Duodenal mucosa (tissue), 2 donors: ENCODE results near the gene PINK1.

Experiments used
- H3K27ac ChIP-seq: one replicate; pipeline ENCODE4 v1.7.0; 2013; ENCODE audit warnings: low read depth, low read length
- H3K27me3 ChIP-seq, 2 donors: one replicate each; pipeline ENCODE4 v1.7.0; 2013; ENCODE audit warnings: low read length in 2 of 2, control low read depth in 1 of 2; ENCODE audit not compliant: insufficient read depth in 2 of 2, control insufficient read depth in 1 of 2
- H3K36me3 ChIP-seq, 2 donors: one replicate each; pipeline ENCODE4 v1.7.0; 2013; ENCODE audit warnings: low read length in 2 of 2, control low read depth in 1 of 2; ENCODE audit not compliant: insufficient read depth in 2 of 2, control insufficient read depth in 1 of 2
- H3K4me1 ChIP-seq, 2 donors: one replicate each; pipeline ENCODE4 v1.7.0; 2013; ENCODE audit warnings: low read length in 2 of 2, control low read depth in 1 of 2; ENCODE audit not compliant: insufficient read depth in 2 of 2, control insufficient read depth in 1 of 2
- H3K4me3 ChIP-seq, 2 donors: one replicate each; pipeline ENCODE4 v1.7.0; 2013; ENCODE audit warnings: low read length in 2 of 2, low read depth in 1 of 2
- H3K9ac ChIP-seq, 2 donors: one replicate each; pipeline ENCODE4 v1.7.0; 2013; ENCODE audit warnings: low read length in 2 of 2, low read depth in 1 of 2
- H3K9me3 ChIP-seq, 2 donors: one replicate each; pipeline ENCODE4 v1.7.0; 2013; ENCODE audit warnings: low read length in 2 of 2, control low read depth in 1 of 2; ENCODE audit not compliant: control insufficient read depth in 1 of 2

Gene PINK1

DNA sequence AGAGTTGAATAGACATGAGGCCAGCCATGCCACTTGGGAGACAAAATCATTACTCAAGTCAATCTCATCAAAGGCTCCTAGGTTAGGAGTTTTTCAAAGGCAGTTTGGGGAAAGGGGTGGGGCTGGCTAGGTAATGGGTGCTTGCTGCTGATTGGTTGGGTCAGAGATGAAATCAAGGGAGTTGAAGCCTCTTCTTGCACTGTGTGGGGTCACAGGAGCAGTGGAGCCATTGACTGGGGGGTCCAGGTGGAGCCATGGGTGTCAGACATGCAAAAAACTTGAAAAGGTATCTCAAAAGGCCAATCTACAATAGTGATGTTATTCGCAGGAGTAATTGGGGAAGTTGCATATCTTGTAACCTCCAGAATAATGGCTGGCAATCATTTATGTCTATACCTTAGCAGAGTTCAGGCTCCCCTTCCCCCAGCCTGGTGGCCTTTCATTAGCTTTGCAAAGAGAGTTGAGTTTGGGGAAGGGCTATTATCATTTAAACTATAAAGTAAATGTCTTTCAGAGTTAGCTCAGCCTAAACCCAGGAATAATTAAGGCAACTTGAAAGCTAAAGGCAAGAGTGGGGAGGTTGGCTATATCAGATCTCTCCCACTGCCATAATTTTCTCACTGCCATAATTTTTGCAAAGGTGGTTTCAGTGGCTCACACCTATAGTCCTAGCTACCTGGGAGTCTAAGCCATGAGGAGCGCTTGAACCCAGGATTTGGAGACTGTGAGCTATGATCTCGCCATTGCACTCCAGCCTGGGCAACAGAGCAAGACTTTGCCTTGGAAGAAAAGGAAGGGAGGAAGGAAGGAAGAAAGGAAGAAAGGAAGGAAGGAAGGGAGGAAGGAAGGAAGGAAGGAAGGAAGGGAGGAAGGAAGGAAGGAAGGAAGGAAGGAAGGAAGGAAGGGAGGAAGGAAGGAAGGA, 7.8 kb upstream of the PINK1 start:
- Histone ChIP-seq H3K27ac (no peak overlapping the region), H3K36me3 (no peaks in the 10 kb centered on the region), H3K4me3 (no peak overlapping the region), H3K9me3 (no peaks in the 10 kb centered on the region), H3K9ac (no peak overlapping the region), H3K27me3 (no peaks in the 10 kb centered on the region), H3K4me1 (no peaks in the 10 kb centered on the region)

DNA sequence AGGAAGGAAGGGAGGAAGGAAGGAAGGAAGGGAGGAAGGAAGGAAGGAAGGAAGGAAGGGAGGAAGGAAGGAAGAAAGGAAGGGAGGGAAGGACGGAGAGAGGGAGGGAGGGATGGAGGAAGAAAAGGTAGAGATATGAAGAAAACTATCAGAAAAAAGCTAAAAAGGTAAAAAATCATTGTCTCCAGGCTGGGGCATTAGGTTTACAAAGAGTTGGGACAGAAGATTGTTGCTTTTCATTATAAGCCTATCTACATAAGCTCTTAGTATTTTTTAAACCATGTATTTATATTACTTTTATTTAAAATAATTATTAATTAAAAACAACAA, 7.2 kb upstream of the PINK1 start:
- Histone ChIP-seq H3K27ac (no peak overlapping the region), H3K27me3 (no peaks in the 10 kb centered on the region), H3K9me3 (no peaks in the 10 kb centered on the region), H3K4me1 (no peaks in the 10 kb centered on the region), H3K9ac (no peak overlapping the region), H3K4me3 (no peak overlapping the region), H3K36me3 (no peaks in the 10 kb centered on the region)

DNA sequence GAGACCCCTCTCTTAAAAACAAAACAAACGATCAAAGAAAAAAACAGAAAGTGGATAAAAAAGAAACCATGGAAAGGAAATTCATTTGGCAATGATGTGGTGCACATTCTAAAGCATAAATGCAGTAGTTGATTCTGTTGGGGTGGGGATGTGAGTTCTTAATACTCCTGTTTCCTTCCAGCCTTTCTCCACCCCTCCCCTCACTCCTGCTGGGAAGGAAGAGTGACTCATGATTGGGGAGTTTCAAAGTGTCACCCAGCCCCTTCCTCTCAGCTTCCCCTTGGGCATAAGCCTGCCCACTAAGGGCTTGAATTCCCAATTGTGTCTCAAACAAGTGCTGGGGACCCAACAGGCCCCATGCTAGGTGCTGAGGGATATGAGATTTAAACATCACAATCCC, 6.7 kb upstream of the PINK1 start:
- Histone ChIP-seq H3K4me3 (no peak overlapping the region), H3K27ac (no peak overlapping the region), H3K36me3 (no peaks in the 10 kb centered on the region)

DNA sequence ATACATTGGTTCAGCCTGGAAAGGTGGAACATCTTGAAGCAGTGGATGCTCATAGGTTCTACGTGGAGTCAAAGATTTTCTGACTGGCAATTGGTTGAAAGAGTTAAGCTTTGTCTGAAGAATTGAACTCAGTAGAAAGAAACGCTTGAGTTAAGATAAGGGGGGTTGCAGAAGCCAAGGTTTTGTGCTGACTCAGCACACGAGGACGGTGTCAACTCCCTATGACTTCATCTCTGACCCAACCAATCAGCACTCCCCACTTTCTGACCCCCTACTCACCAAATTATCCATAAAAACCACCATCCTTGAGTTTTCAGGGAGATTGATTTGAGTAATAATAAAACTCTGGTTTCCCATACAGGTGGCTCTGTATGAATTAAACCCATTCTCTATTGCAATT, 2.5 kb upstream of the PINK1 start:
- no peaks in the 10 kb centered on the region for H3K27me3 ChIP-seq

More for the DNA sequence above, 6.7 kb upstream of the PINK1 start:
- H3K9me3 ChIP-seq = no peaks in the 10 kb centered on the region
- no peak overlapping the region for H3K9ac ChIP-seq
- no peaks in the 10 kb centered on the region for H3K4me1 ChIP-seq
- no peaks in the 10 kb centered on the region for H3K27me3 ChIP-seq

DNA sequence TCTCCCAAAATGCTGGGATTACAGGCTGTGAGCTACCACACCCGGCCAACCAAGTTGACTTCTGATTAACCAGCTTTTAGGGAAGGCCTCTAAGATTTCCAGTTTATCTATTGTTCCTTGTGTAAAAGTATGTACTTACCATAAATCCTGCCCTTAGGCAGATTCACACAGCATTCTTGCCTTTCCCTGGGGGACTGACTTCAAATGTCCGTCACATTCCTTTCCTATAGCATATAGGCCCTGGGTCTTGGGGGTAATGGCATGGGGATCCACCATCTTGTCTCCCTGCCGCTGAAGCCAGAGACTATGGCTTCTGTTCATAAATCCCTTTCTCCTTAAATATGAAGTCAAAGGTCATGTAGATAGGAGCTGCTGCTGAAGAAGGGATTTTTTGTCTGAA, 872 bp upstream of the PINK1 start:
- H3K4me3 ChIP-seq = no peak overlapping the region
- H3K36me3 ChIP-seq = no peaks in the 10 kb centered on the region
- H3K4me1 ChIP-seq = peaks cover 16 to 18% of the 10 kb centered on the region in 2 donors
- no peak overlapping the region for H3K9ac ChIP-seq
- H3K27me3 ChIP-seq = no peaks in the 10 kb centered on the region
- no peaks in the 10 kb centered on the region for H3K9me3 ChIP-seq
- no peak overlapping the region for H3K27ac ChIP-seq

More for the DNA sequence above, 2.5 kb upstream of the PINK1 start:
- H3K9me3 ChIP-seq = no peaks in the 10 kb centered on the region
- no peak overlapping the region for H3K4me3 ChIP-seq
- H3K27ac ChIP-seq = no peak overlapping the region
- peaks cover 16 to 18% of the 10 kb centered on the region in 2 donors for H3K4me1 ChIP-seq
- no peaks in the 10 kb centered on the region for H3K36me3 ChIP-seq
- no peak overlapping the region for H3K9ac ChIP-seq

DNA sequence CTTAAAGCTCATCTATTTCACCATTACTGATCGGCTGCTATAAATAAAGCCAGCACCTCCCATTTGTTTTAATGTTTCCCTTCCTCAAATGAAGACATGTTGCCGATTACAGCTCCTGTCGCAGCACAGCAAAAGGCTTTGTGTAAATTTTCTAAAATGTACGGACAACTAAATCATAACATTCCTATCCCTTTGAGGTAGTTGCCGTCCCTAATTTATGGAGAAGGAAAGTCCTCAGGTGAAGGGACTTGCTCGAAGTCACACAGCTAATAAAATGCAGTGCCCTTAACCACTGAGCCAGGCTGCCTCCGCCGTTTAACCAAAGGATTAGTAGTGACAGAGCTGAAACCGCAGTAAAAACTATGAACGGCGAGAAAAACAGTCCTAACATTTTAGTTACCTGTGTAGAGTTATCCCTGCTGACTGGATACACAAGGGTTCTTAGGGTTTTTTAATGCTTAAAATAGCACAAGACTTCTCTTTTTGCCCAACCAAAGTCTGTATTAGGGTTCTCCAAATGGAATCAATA, 871 bp downstream of the PINK1 start:
- no peaks in the 10 kb centered on the region for H3K9me3 ChIP-seq
- peaks cover 16 to 18% of the 10 kb centered on the region in 2 donors for H3K4me1 ChIP-seq
- H3K9ac ChIP-seq = peak overlapping the region; percentile 50 to 76
- peak overlapping the region; percentile 79 to 86 for H3K4me3 ChIP-seq
- peaks cover 5 to 16% of the 10 kb centered on the region in 2 donors for H3K36me3 ChIP-seq
- H3K27me3 ChIP-seq = no peaks in the 10 kb centered on the region
- H3K27ac ChIP-seq = no peak overlapping the region

DNA sequence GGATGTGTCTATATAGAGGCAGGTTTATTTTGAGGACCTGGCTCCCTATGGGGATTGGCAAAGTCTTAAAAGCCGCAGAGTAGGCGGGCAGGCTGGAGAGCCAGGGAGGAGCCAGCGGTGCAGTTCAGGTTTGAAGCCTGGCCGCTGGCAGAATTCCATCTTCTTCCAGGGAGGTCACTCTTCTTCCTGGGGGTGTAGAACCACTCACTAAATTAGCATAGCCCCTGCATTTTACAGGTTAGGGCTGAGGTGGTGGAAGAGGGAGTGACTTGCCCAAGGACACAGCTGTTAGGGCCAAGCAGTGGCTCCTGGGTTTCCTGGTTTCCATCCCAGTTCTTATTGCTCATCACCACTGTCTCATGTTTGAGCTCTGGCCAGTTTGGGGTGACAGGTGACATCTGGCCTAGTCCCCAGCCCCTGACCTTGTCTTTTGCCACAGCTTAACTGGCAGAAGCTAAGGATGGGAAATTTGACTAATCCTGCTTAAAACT, 1.4 kb downstream of the PINK1 start:
- no peaks in the 10 kb centered on the region for H3K27me3 ChIP-seq
- H3K9me3 ChIP-seq = no peaks in the 10 kb centered on the region
- H3K4me1 ChIP-seq = peaks cover 16 to 18% of the 10 kb centered on the region in 2 donors
- H3K36me3 ChIP-seq = peaks cover 10 to 20% of the 10 kb centered on the region in 2 donors
- H3K9ac ChIP-seq = peak overlapping the region; percentile 50 to 76
- no peak overlapping the region for H3K27ac ChIP-seq
- H3K4me3 ChIP-seq = peak overlapping the region; percentile 79 to 86

DNA sequence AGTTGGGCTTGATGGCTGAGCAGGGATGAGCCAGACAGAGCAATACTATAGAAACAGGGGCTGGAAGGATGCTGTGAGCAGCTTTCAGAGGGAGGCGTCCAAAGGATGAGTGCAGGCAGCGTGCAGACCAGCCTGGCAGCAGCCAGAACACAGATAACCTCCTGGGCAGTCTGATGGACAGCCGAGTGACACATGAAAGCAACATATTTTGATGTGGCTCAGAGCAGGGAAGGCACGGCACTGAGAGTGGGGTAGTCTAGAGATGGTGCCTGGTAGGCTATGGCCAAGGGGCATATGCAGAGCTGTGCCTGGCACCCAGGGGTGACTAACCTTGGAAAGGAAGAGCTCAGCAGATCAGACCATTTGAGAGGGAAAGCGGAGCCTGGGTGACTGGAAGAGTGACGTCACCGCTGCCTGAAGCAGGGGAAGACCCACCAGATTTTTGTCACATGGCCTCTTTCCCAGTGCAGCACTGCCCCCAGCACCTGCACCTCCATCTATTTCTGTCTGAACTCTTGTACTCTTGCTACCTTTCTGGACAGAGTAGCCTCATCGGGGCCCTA, 3.6 kb downstream of the PINK1 start:
- H3K27me3 ChIP-seq = no peaks in the 10 kb centered on the region
- no peaks in the 10 kb centered on the region for H3K9me3 ChIP-seq
- no peak overlapping the region for H3K4me3 ChIP-seq
- peaks cover 16 to 18% of the 10 kb centered on the region in 2 donors for H3K4me1 ChIP-seq
- H3K27ac ChIP-seq = no peak overlapping the region
- H3K9ac ChIP-seq = no peak overlapping the region
- H3K36me3 ChIP-seq = peaks cover 12 to 34% of the 10 kb centered on the region in 2 donors

DNA sequence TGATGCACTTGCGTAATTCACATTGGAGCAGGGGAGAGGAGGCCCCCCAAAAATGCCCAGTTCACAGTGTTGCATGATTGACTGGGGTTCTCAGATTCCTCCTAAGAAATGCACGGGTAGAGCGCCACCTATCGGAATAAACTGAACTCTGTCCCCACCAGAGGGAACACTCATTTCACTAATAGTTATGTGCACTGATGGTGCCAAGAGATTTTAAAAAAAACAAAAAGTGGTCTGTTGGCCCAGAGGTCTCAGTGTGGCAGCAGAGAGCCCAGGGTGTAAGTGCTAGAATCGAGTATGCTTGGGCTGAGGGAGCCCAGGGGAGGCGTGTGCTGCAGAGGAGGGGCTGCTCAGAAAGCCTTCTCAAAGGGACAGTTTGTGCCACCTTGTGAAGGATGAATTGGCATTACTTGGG, 6.9 kb downstream of the PINK1 start:
- Histone ChIP-seq H3K4me1 (no peaks in the 10 kb centered on the region), H3K27ac (no peak overlapping the region), H3K9me3 (no peaks in the 10 kb centered on the region), H3K36me3 (peaks cover 27 to 55% of the 10 kb centered on the region in 2 donors), H3K4me3 (no peak overlapping the region), H3K27me3 (no peaks in the 10 kb centered on the region), H3K9ac (no peak overlapping the region)

DNA sequence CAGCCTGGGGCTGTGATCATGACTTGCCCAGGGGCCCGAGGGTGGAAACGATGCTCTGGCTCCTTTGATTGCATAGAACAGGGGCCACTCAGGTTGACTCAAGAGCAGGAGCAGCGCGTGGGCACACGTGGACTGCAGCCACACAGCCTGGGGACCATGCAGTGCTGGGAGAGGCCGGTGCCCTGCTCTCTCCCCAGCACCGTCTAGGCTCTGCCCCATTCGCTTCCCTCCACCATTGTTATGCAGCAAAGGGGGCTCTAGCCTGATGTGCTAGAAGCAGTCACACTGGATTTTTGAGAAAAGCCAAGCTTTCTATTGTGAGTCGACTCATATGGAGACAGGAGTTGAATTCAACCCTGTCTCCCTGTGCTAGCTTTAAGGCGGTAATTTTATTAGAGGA, 8.7 kb downstream of the PINK1 start:
- Histone ChIP-seq H3K4me3 (no peak overlapping the region), H3K27me3 (no peaks in the 10 kb centered on the region), H3K9ac (no peak overlapping the region), H3K27ac (no peak overlapping the region), H3K9me3 (no peaks in the 10 kb centered on the region), H3K36me3 (peaks cover 31 to 59% of the 10 kb centered on the region in 2 donors), H3K4me1 (no peaks in the 10 kb centered on the region)
